HL-60 (cell line): Measurements from ENCODE around the gene KIF14.

ENCODE experiments used
- CTCF ChIP-seq: IDR thresholded peaks from one replicate; pipeline ENCODE4 v1.5.1; 2011; ENCODE audit warnings: low read length, control low read depth, inconsistent platforms; ENCODE audit not compliant: insufficient read depth
- GABPA ChIP-seq: IDR thresholded peaks from 2 replicates; pipeline ENCODE4 v1.6.1; 2012; ENCODE audit warnings: low read depth
- POLR2AphosphoS5 ChIP-seq: IDR thresholded peaks from 2 replicates; pipeline ENCODE4 v1.6.1; 2012; ENCODE audit warnings: low read depth
- REST ChIP-seq: IDR thresholded peaks from 2 replicates; pipeline ENCODE4 v1.6.1; 2012; ENCODE audit warnings: low read depth; ENCODE audit not compliant: insufficient replicate concordance

- TF ChIP-seq CTCF (no peak), POLR2AphosphoS5 (no peak), GABPA (no peak), REST (no peak)
Observed at GRCh38 chr1:200590001-200590400, 30.6 kb downstream of the KIF14 start.
